ENCODE measurements around the gene ITPK1.

The ITPK1 gene

GRCh38 chr14:93059260-93059659 lies 56.5 kb downstream of the ITPK1 start:
- TF ChIP-seq CTCF (IDR thresholded peaks at IDR 0.05; ENCODE audit: insufficient read depth, low read depth, low read length, missing control alignments) = no peak
- no peak for DNase-seq (ENCODE audit: low read depth)
- no peak overlapping the region for H3K4me3 ChIP-seq (ENCODE audit: low read depth, low read length)

- TF ChIP-seq CTCF (IDR thresholded peaks at IDR 0.05; ENCODE audit: insufficient read depth, low read depth, low read length, missing control alignments) = no peak
- DNase-seq (ENCODE audit: low read depth) = no peak
- no peak overlapping the region for H3K4me3 ChIP-seq (ENCODE audit: low read depth, low read length)
Measured at GRCh38 chr14:93057586-93058280, 58.0 kb downstream of the ITPK1 start.

DNA sequence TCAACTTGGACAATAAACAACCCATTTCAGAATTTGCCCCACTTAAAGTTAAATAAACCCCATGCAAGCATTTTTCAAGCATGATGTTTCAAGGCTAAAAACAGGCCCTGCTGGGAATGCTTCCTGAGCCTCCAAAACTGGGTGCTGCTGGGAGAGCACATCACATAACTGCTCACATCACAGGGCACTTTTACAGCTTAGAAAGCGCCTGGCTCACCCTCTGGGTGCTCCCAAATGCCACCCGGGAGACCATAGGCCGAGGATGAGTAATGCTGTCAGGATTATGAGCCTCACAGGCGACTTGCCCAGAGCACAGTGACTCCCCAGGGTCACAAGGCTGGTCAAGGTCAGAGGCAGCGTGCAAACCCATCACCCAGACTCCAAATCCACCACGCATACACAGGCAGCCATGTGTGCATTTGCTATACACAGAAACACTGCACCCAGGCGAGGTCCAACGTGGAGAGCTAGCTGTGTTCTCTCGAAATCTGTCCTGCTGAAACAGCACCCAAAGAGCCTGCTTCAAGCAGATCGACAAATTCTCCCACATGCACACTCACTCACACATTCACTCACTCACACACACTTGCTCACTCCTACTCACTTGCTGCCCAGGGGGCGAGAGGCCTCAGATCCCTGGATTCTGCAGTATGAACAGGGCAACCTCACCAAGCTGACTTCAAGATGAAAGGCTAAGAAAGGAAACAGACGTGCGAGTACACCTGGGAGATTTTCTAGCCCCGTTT lies 58.7 kb downstream of the ITPK1 start:
- H3K4me3 ChIP-seq (ENCODE audit: low read depth, low read length) = no peak overlapping the region
- TF ChIP-seq CTCF (IDR thresholded peaks at IDR 0.05; ENCODE audit: insufficient read depth, low read depth, low read length, missing control alignments) = no peak
- no peak for DNase-seq (ENCODE audit: low read depth)

DNA sequence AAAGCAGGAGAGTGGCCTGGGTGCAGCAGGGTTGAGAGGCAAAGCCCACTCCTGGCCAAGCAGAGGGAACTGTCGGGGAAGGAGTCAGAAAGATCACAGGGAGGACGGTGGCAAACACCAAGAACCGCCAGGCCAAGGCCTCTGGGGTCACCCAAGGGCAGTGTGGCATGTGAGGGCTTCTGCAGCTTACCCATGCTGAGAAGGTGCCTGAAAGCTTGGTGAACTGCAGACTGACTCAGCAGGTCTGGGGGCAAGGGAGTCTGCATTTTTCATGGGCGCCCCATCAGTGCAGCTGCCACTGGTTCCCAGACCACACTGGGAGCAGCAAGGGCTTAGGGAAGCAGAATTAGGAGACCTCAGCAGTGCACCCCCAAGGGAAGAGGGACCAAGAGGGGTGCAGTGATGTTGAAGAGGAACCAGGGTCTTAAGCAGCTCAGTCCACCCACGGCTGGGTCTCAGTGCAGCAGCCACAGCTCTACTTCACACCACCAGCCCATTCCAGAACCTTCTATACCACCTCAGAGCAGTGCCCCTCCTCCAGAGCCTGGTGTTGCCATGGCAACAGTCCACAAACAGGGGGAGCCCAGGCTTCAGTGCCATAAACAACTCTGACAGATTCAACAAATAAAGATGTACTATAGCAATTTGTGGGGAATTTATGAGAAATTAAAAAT lies 59.4 kb downstream of the ITPK1 start:
- no peak overlapping the region for H3K4me3 ChIP-seq (ENCODE audit: low read depth, low read length)
- DNase-seq (ENCODE audit: low read depth) = no peak
- TF ChIP-seq CTCF (IDR thresholded peaks at IDR 0.05; ENCODE audit: insufficient read depth, low read depth, low read length, missing control alignments) = no peak

DNA sequence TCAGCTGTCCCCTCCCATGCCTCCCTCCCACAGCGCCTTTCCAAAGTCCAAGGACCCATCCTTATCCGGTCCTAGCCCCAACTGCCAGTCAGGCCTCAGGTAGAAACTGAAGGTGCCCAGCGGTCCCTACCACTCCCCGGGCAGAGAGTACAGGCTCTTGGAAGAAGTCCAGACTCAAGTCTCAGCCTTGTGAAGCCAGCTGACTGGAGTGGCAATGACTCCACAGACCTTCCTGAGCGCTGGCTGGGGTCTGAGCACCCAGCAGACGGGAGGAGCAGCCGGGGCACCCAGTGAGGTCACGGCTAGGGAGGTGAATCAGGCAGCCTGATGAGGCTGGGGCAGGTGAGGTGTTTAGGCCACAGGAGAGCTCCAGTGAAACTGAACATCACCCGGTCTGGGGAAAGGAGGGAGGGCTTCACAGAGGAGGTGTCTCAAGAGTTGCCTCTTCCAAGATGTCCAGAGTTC lies 60.0 kb downstream of the ITPK1 start:
- DNase-seq (ENCODE audit: low read depth) = no peak
- no peak for TF ChIP-seq CTCF (IDR thresholded peaks at IDR 0.05; ENCODE audit: insufficient read depth, low read depth, low read length, missing control alignments)
- no peak overlapping the region for H3K4me3 ChIP-seq (ENCODE audit: low read depth, low read length)

DNA sequence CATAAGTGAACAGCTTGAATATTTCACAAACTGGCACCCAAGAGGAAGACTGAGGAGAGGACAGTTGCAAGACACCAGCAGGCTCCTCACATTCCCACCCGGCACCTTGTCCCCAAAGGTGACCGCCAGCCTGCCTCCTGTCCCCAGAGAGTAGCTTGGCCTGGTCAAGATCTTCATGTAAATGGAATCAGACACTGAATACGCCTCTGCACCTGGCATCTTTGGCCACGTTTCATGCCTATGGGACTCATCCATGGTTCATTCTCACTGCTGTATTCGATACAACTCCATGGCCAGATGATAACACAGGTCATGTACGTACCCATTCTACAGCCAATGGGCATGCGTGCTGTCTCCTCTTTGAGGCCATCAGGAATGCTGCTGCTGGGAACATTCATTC lies 60.8 kb downstream of the ITPK1 start:
- no peak overlapping the region for H3K4me3 ChIP-seq (ENCODE audit: low read depth, low read length)
- no peak for TF ChIP-seq CTCF (IDR thresholded peaks at IDR 0.05; ENCODE audit: insufficient read depth, low read depth, low read length, missing control alignments)
- DNase-seq (ENCODE audit: low read depth) = no peak

Data from GM12865 (cell line).